ENCODE data around the gene AMIGO3. TPM values are rescaled to one million over a fixed set of nuclear protein-coding genes. Genes with fewer than 3 reads are reported as not detected.
"Not testable (repeated sequence)": the region's sequence is repeated elsewhere in the genome, so short reads cannot be mapped to it uniquely, and the experiment has no call there.

Gene AMIGO3
- polyA plus RNA-seq, 1 donor (not counting 4 experiments of a cell fraction or from before 2014, with no cell fraction given): 0.03 TPM

DNA sequence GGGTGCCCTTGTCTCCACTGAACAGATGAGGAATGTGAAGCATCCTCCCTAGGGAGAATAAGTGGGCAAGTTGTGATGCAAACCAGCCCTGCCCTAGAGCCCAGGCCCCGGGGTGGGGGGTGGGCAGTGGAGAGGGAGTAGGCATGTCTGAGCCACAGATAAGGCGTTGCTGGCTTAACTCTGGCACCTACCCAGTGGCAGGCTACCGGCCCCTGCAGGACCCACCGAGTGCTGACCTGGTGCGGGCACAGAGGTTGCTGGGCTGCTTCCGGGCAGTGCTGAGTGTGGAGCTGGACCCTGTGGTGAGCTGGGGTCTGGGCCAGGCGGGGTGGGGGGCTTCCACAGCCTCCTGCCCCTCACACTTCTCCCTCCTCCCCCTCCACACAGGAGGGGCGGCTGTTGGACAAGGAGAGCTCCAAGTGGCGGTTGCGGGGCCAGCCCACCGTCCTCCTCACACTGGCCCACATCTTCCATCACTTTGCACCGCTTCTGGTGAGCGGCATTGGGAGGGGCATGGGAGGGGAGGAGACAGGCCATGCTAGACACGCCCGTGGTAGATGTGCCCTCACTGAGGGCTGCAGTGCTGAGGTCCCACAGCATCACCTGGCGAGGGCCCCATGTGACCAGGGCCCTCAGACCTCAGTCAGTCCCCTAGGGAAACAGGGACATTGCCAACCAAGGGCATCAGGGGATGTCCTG is 20.1 kb downstream of the AMIGO3 start:
- H2AFZ ChIP-seq (ENCODE audit: control insufficient read depth, low read length): no peak overlapping the region
- no peak for FAIRE-seq

GRCh38 chr3:49695350-49696015 is 24.0 kb downstream of the AMIGO3 start:
- H3K9me3 ChIP-seq (ENCODE audit: control insufficient read depth, low read depth, low read length); H3K4me2 ChIP-seq (ENCODE audit: control insufficient read depth, extremely low read depth, insufficient read depth, low read depth, low read length); FAIRE-seq; H3K27ac ChIP-seq (ENCODE audit: control insufficient read depth, insufficient read depth, low read length); DNase-seq (ENCODE audit: low read depth, low spot score); H2AFZ ChIP-seq (ENCODE audit: control insufficient read depth, low read length); H3K9ac ChIP-seq (ENCODE audit: control insufficient read depth, extremely low read depth, insufficient read depth, low read length); H3K4me3 ChIP-seq (ENCODE audit: control insufficient read depth in 2 of 3, extremely low read depth in 1 of 3, insufficient read depth in 2 of 3, low read depth in 1 of 3, low read length in 3 of 3); H3K4me1 ChIP-seq (ENCODE audit: control insufficient read depth, extremely low read depth, insufficient read depth, low read length); dilution Hi-C loops (cut with MboI; ENCODE audit: extremely low pct_ligation_motif_present, low sequenced_read_pairs); H3K9me1 ChIP-seq (ENCODE audit: control insufficient read depth, extremely low read depth, insufficient read depth, low read length); H4K20me1 ChIP-seq (ENCODE audit: control insufficient read depth, extremely low read depth, insufficient read depth, low read length); H3K27me3 ChIP-seq (ENCODE audit: control insufficient read depth, extremely low read depth, insufficient read depth, low read length): not testable (repeated sequence)
- Histone ChIP-seq H3K36me3 (ENCODE audit: control insufficient read depth in 2 of 2, extremely low read depth in 1 of 2, insufficient read depth in 2 of 2, low read length in 2 of 2) (peaks cover 14 to 16% of the 10 kb centered on the region in 2 experiments), H3K79me2 (ENCODE audit: control insufficient read depth, insufficient read depth, low read length) (peaks cover 14% of the 10 kb centered on the region)

More for the DNA sequence above, 20.1 kb downstream of the AMIGO3 start:
- Histone ChIP-seq H3K27me3 (ENCODE audit: control insufficient read depth, extremely low read depth, insufficient read depth, low read length) (no peaks in the 10 kb centered on the region), H3K36me3 (ENCODE audit: control insufficient read depth in 2 of 2, extremely low read depth in 1 of 2, insufficient read depth in 2 of 2, low read length in 2 of 2) (peaks cover 32 to 34% of the 10 kb centered on the region in 2 experiments), H3K4me2 (ENCODE audit: control insufficient read depth, extremely low read depth, insufficient read depth, low read depth, low read length) (no peak overlapping the region), H3K9me3 (ENCODE audit: control insufficient read depth, low read depth, low read length) (no peaks in the 10 kb centered on the region), H3K79me2 (ENCODE audit: control insufficient read depth, insufficient read depth, low read length) (peaks cover 2% of the 10 kb centered on the region), H3K27ac (ENCODE audit: control insufficient read depth, insufficient read depth, low read length) (no peak overlapping the region), H3K4me3 (ENCODE audit: control insufficient read depth in 2 of 3, extremely low read depth in 1 of 3, insufficient read depth in 2 of 3, low read depth in 1 of 3, low read length in 3 of 3) (no peak overlapping the region), H4K20me1 (ENCODE audit: control insufficient read depth, extremely low read depth, insufficient read depth, low read length) (no peaks in the 10 kb centered on the region), H3K9ac (ENCODE audit: control insufficient read depth, extremely low read depth, insufficient read depth, low read length) (no peak overlapping the region), H3K4me1 (ENCODE audit: control insufficient read depth, extremely low read depth, insufficient read depth, low read length) (no peaks in the 10 kb centered on the region), H3K9me1 (ENCODE audit: control insufficient read depth, extremely low read depth, insufficient read depth, low read length) (no peaks in the 10 kb centered on the region)
- no peak for DNase-seq (ENCODE audit: low read depth, low spot score)
- no peak for TF ChIP-seq EZH2 (IDR thresholded peaks at IDR 0.05; ENCODE audit: low read length)
- TF ChIP-seq, protein P1, sequence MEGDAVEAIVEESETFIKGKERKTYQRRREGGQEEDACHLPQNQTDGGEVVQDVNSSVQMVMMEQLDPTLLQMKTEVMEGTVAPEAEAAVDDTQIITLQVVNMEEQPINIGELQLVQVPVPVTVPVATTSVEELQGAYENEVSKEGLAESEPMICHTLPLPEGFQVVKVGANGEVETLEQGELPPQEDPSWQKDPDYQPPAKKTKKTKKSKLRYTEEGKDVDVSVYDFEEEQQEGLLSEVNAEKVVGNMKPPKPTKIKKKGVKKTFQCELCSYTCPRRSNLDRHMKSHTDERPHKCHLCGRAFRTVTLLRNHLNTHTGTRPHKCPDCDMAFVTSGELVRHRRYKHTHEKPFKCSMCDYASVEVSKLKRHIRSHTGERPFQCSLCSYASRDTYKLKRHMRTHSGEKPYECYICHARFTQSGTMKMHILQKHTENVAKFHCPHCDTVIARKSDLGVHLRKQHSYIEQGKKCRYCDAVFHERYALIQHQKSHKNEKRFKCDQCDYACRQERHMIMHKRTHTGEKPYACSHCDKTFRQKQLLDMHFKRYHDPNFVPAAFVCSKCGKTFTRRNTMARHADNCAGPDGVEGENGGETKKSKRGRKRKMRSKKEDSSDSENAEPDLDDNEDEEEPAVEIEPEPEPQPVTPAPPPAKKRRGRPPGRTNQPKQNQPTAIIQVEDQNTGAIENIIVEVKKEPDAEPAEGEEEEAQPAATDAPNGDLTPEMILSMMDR (optimal IDR thresholded peaks at IDR 0.05 in 1 of 3, IDR thresholded peaks at IDR 0.05 in 1 of 3, conservative IDR thresholded peaks at IDR 0.05 in 1 of 3; ENCODE audit: extremely low read depth in 1 of 3, insufficient read depth in 2 of 3, low read length in 3 of 3): no peak
- dilution Hi-C loops (cut with MboI; ENCODE audit: extremely low pct_ligation_motif_present, low sequenced_read_pairs): no loop called here

- H3K9ac ChIP-seq (ENCODE audit: control insufficient read depth, extremely low read depth, insufficient read depth, low read length); H3K4me1 ChIP-seq (ENCODE audit: control insufficient read depth, extremely low read depth, insufficient read depth, low read length); H2AFZ ChIP-seq (ENCODE audit: control insufficient read depth, low read length); H4K20me1 ChIP-seq (ENCODE audit: control insufficient read depth, extremely low read depth, insufficient read depth, low read length); H3K9me3 ChIP-seq (ENCODE audit: control insufficient read depth, low read depth, low read length); H3K9me1 ChIP-seq (ENCODE audit: control insufficient read depth, extremely low read depth, insufficient read depth, low read length); FAIRE-seq; dilution Hi-C loops (cut with MboI; ENCODE audit: extremely low pct_ligation_motif_present, low sequenced_read_pairs); H3K4me3 ChIP-seq (ENCODE audit: control insufficient read depth in 2 of 3, extremely low read depth in 1 of 3, insufficient read depth in 2 of 3, low read depth in 1 of 3, low read length in 3 of 3); H3K27ac ChIP-seq (ENCODE audit: control insufficient read depth, insufficient read depth, low read length); DNase-seq (ENCODE audit: low read depth, low spot score); H3K27me3 ChIP-seq (ENCODE audit: control insufficient read depth, extremely low read depth, insufficient read depth, low read length); H3K4me2 ChIP-seq (ENCODE audit: control insufficient read depth, extremely low read depth, insufficient read depth, low read depth, low read length): not testable (repeated sequence)
- Histone ChIP-seq H3K36me3 (ENCODE audit: control insufficient read depth in 2 of 2, extremely low read depth in 1 of 2, insufficient read depth in 2 of 2, low read length in 2 of 2) (peaks cover 11 to 12% of the 10 kb centered on the region in 2 experiments), H3K79me2 (ENCODE audit: control insufficient read depth, insufficient read depth, low read length) (peaks cover 23% of the 10 kb centered on the region)
Measured at GRCh38 chr3:49694409-49695070, 24.9 kb downstream of the AMIGO3 start.

- H3K4me2 ChIP-seq (ENCODE audit: control insufficient read depth, extremely low read depth, insufficient read depth, low read depth, low read length); DNase-seq (ENCODE audit: low read depth, low spot score); H3K36me3 ChIP-seq (ENCODE audit: control insufficient read depth in 2 of 2, extremely low read depth in 1 of 2, insufficient read depth in 2 of 2, low read length in 2 of 2); H3K9me1 ChIP-seq (ENCODE audit: control insufficient read depth, extremely low read depth, insufficient read depth, low read length); H3K4me3 ChIP-seq (ENCODE audit: control insufficient read depth in 2 of 3, extremely low read depth in 1 of 3, insufficient read depth in 2 of 3, low read depth in 1 of 3, low read length in 3 of 3); H3K27ac ChIP-seq (ENCODE audit: control insufficient read depth, insufficient read depth, low read length); FAIRE-seq; dilution Hi-C loops (cut with MboI; ENCODE audit: extremely low pct_ligation_motif_present, low sequenced_read_pairs); H3K27me3 ChIP-seq (ENCODE audit: control insufficient read depth, extremely low read depth, insufficient read depth, low read length); H3K9me3 ChIP-seq (ENCODE audit: control insufficient read depth, low read depth, low read length); H3K9ac ChIP-seq (ENCODE audit: control insufficient read depth, extremely low read depth, insufficient read depth, low read length); H4K20me1 ChIP-seq (ENCODE audit: control insufficient read depth, extremely low read depth, insufficient read depth, low read length); H2AFZ ChIP-seq (ENCODE audit: control insufficient read depth, low read length); H3K4me1 ChIP-seq (ENCODE audit: control insufficient read depth, extremely low read depth, insufficient read depth, low read length): not testable (repeated sequence)
- peaks cover 24% of the 10 kb centered on the region for H3K79me2 ChIP-seq (ENCODE audit: control insufficient read depth, insufficient read depth, low read length)
Measured at GRCh38 chr3:49691481-49691880, 28.0 kb downstream of the AMIGO3 start.
